Neuronal stem cell (in vitro differentiated cells): ENCODE data around the gene KHDC1.
A peak's percentile ranks its signal among the peaks of the same experiment; 100 is the strongest.
"Not testable (repeated sequence)": the region's sequence is repeated elsewhere in the genome, so short reads cannot be mapped to it uniquely, and the experiment has no call there.

Experiments used
- DNase-seq: peaks from one replicate; pipeline ENCODE4 v3.0.0-alpha.2; 2013; ENCODE audit warnings: low spot score
- H2AFZ ChIP-seq: one replicate; pipeline ENCODE4 v1.6.1; 2013; ENCODE audit warnings: mild to moderate bottlenecking, low read length, inconsistent platforms
- H2AK5ac ChIP-seq: 2 replicates; pipeline ENCODE4 v1.6.1; 2013; ENCODE audit warnings: low read depth, mild to moderate bottlenecking, inconsistent platforms, low read length, moderate library complexity, mixed read lengths
- H2BK120ac ChIP-seq: 2 replicates; pipeline ENCODE4 v1.6.1; 2013; ENCODE audit warnings: low read depth, mild to moderate bottlenecking, inconsistent platforms, low read length, moderate library complexity, mixed read lengths
- H2BK12ac ChIP-seq: one replicate; pipeline ENCODE4 v1.6.1; 2013; ENCODE audit warnings: low read length, inconsistent platforms
- H2BK15ac ChIP-seq: 2 replicates; pipeline ENCODE4 v1.6.1; 2013; ENCODE audit warnings: mild to moderate bottlenecking, low read length, inconsistent platforms, mixed read lengths
- H2BK5ac ChIP-seq: one replicate; pipeline ENCODE4 v1.6.1; 2013; ENCODE audit warnings: inconsistent platforms, mild to moderate bottlenecking, low read length, moderate library complexity
- H3K14ac ChIP-seq: one replicate; pipeline ENCODE4 v1.6.1; 2013; ENCODE audit warnings: low read length, inconsistent platforms
- H3K18ac ChIP-seq: 2 replicates; pipeline ENCODE4 v1.6.1; 2013; ENCODE audit warnings: low read length, inconsistent platforms
- H3K23ac ChIP-seq: 2 replicates; pipeline ENCODE4 v1.6.1; 2013; ENCODE audit warnings: low read depth, mild to moderate bottlenecking, mixed read lengths, low read length, inconsistent platforms; ENCODE audit not compliant: poor library complexity
- H3K27ac ChIP-seq: replicated peaks from 3 replicates; pipeline ENCODE4 v1.5.1; 2013; ENCODE audit warnings: low read length, inconsistent platforms
- H3K27me3 ChIP-seq, 3 experiments: 2 replicates each; pipeline ENCODE4 v1.6.1; 2013; ENCODE audit warnings: low read length in 3 of 3, mild to moderate bottlenecking in 2 of 3, inconsistent platforms in 1 of 3, low read depth in 1 of 3, mixed read lengths in 1 of 3, moderate library complexity in 1 of 3; ENCODE audit not compliant: control insufficient read depth in 3 of 3, insufficient read depth in 3 of 3
- H3K36me3 ChIP-seq, 2 donors: replicated peaks in 1 of 2; 2 replicates each; pipeline ENCODE4 v1.6.1; 2013; ENCODE audit warnings: low read length in 2 of 2; ENCODE audit not compliant: control insufficient read depth in 2 of 2, insufficient read depth in 2 of 2
- H3K4ac ChIP-seq: 2 replicates; pipeline ENCODE4 v1.6.1; 2013; ENCODE audit warnings: inconsistent platforms, mild to moderate bottlenecking, low read length, moderate library complexity
- H3K4me1 ChIP-seq, 2 donors: 1 replicate in 1 of 2; 2 replicates in 1 of 2; pipeline ENCODE4 v1.6.1; 2013; ENCODE audit warnings: low read length in 2 of 2, low read depth in 1 of 2; ENCODE audit not compliant: control insufficient read depth in 2 of 2, insufficient read depth in 1 of 2
- H3K4me2 ChIP-seq: one replicate; pipeline ENCODE4 v1.6.1; 2013; ENCODE audit warnings: mild to moderate bottlenecking, low read length, inconsistent platforms; ENCODE audit not compliant: insufficient read depth, poor library complexity, severe bottlenecking
- H3K4me3 ChIP-seq, 2 donors: 2 replicates each; pipeline ENCODE4 v1.5.1; 2013; ENCODE audit warnings: low read length in 2 of 2, mild to moderate bottlenecking in 2 of 2, inconsistent platforms in 1 of 2, moderate library complexity in 1 of 2
- H3K79me1 ChIP-seq: one replicate; pipeline ENCODE4 v1.6.1; 2013; ENCODE audit warnings: low read depth, mild to moderate bottlenecking, inconsistent platforms, low read length, moderate library complexity
- H3K9ac ChIP-seq: one replicate; pipeline ENCODE4 v1.6.1; 2013; ENCODE audit warnings: mild to moderate bottlenecking, low read depth, low read length, inconsistent platforms; ENCODE audit not compliant: poor library complexity
- H3K9me3 ChIP-seq, 2 donors: replicated peaks in 1 of 2; 2 replicates each; pipeline versions ENCODE3 to v1.6.1; 2013; ENCODE audit warnings: low read length in 2 of 2, mild to moderate bottlenecking in 2 of 2, inconsistent platforms in 1 of 2, low read depth in 1 of 2, mixed read lengths in 1 of 2, moderate library complexity in 1 of 2; ENCODE audit not compliant: control insufficient read depth in 2 of 2, insufficient read depth in 1 of 2
- H4K8ac ChIP-seq: one replicate; pipeline ENCODE4 v1.6.1; 2013; ENCODE audit warnings: low read depth, mild to moderate bottlenecking, inconsistent platforms, low read length, moderate library complexity
- H4K91ac ChIP-seq: one replicate; pipeline ENCODE4 v1.6.1; 2013; ENCODE audit warnings: low read length, low read depth, mild to moderate bottlenecking, inconsistent platforms; ENCODE audit not compliant: poor library complexity
- WGBS, 2 donors: extraction: QIAGEN DNeasy Blood & Tissue Kit; methylation state at CpG; one replicate each; pipeline ENCODE4 v1.1.7; 2013; ENCODE audit warnings: missing lambda C conversion rate in 2 of 2, mixed read lengths in 1 of 2; ENCODE audit not compliant: insufficient read length in 2 of 2, insufficient replicate concordance in 1 of 2; ENCODE audit errors: extremely low coverage in 2 of 2; 5-methylcytosine and 5-hydroxymethylcytosine counted together

KHDC1 gene

DNA sequence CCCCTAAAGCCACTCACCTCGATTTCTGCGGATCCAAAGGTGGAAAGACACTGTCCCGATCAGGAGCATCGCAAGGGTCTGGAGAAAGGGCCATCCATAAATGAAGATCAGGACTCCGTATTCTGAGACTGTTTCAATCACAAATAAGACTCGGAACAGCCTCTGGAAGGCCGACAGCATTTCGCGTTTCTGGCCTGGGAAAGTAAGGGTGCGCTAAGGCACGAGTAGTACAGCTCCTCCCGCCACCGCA, 46.5 kb upstream of the KHDC1 start:
- Histone ChIP-seq H3K36me3 (no peaks in the 10 kb centered on the region), H3K4me3 (peak overlapping the region in 1 of 2 donors; percentile 86), H3K4ac (peak overlapping the region; percentile 67), H3K27me3 (peaks cover 0 to 7% (median 0%) of the 10 kb centered on the region in 3 experiments), H3K14ac (no peak overlapping the region), H3K18ac (peak overlapping the region; percentile 93), H3K79me1 (peaks cover 1% of the 10 kb centered on the region), H3K9ac (peak overlapping the region; percentile 89), H3K27ac (no peak overlapping the region), H3K9me3 (peaks cover 0 to 4% of the 10 kb centered on the region in 2 donors), H4K8ac (peak overlapping the region; percentile 25), H3K23ac (peak overlapping the region; percentile 57), H2AK5ac (no peak overlapping the region), H3K4me2 (peak overlapping the region; percentile 56), H4K91ac (no peak overlapping the region), H3K4me1 (peaks cover 0 to 8% of the 10 kb centered on the region in 2 donors), H2BK120ac (no peak overlapping the region), H2AFZ (peak overlapping the region; percentile 28), H2BK15ac (peak overlapping the region; percentile 94), H2BK12ac (no peak overlapping the region), H2BK5ac (no peak overlapping the region)
- no CpG with 5 or more reads among the region's 13 CpGs for WGBS, 2 donors
- DNase-seq: no peak

- no peak overlapping the region for H2BK12ac ChIP-seq
- H2AFZ ChIP-seq: peak overlapping the region; percentile 28
- no peak overlapping the region for H3K4ac ChIP-seq
- H3K23ac ChIP-seq: no peak overlapping the region
- H3K4me2 ChIP-seq: peak overlapping the region; percentile 56
- H3K4me3 ChIP-seq: peak overlapping the region in 1 of 2 donors; percentile 86
- no peak overlapping the region for H3K18ac ChIP-seq
- no peak overlapping the region for H2BK5ac ChIP-seq
- no peak overlapping the region for H2BK120ac ChIP-seq
- no peak overlapping the region for H3K27ac ChIP-seq
- no peaks in the 10 kb centered on the region for H3K36me3 ChIP-seq
- WGBS, 2 donors: no CpG with 5 or more reads among the region's 26 CpGs
- H4K91ac ChIP-seq: no peak overlapping the region
- H3K14ac ChIP-seq: no peak overlapping the region
- peak; percentile 15 for DNase-seq
- no peak overlapping the region for H4K8ac ChIP-seq
- H2AK5ac ChIP-seq: no peak overlapping the region
- H3K9me3 ChIP-seq: peaks cover 0 to 4% of the 10 kb centered on the region in 2 donors
- no peak overlapping the region for H3K9ac ChIP-seq
- H3K79me1 ChIP-seq: peaks cover 1% of the 10 kb centered on the region
- H3K27me3 ChIP-seq: peaks cover 0 to 7% (median 0%) of the 10 kb centered on the region in 3 experiments
- H2BK15ac ChIP-seq: no peak overlapping the region
- peaks cover 0 to 8% of the 10 kb centered on the region in 2 donors for H3K4me1 ChIP-seq
Measured at GRCh38 chr6:73308712-73309534, 45.9 kb upstream of the KHDC1 start.

DNA sequence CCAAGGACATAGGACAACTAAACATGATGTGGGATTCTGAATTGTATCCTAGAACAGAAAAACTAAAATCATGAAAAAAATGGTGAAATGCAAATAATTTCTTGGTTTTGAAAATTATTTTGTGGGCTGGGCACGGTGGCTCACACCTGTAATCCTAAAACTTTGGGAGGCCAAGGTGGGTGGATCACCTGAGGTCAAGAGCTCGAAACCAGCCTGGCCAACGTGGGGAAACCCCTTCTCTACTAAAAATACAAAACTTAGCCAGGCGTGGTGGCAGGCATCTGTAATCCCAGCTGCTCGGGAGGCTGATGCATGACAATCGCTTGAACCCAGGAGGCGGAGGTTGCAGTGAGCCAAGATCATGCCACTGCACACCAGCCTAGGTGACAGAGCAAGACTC, 40.8 kb upstream of the KHDC1 start:
- not testable (repeated sequence) for H3K9me3 ChIP-seq, H4K8ac ChIP-seq, H3K23ac ChIP-seq, H2BK5ac ChIP-seq, DNase-seq, H3K14ac ChIP-seq, H3K4me3 ChIP-seq, H4K91ac ChIP-seq, H3K4ac ChIP-seq, H2AK5ac ChIP-seq, H3K36me3 ChIP-seq, H3K79me1 ChIP-seq, H2BK15ac ChIP-seq, H2BK12ac ChIP-seq, H3K4me2 ChIP-seq, H2AFZ ChIP-seq, H3K18ac ChIP-seq, H3K27me3 ChIP-seq, H3K9ac ChIP-seq, H2BK120ac ChIP-seq, H3K4me1 ChIP-seq, H3K27ac ChIP-seq
- WGBS, 2 donors: no CpG with 5 or more reads among the region's 7 CpGs

DNA sequence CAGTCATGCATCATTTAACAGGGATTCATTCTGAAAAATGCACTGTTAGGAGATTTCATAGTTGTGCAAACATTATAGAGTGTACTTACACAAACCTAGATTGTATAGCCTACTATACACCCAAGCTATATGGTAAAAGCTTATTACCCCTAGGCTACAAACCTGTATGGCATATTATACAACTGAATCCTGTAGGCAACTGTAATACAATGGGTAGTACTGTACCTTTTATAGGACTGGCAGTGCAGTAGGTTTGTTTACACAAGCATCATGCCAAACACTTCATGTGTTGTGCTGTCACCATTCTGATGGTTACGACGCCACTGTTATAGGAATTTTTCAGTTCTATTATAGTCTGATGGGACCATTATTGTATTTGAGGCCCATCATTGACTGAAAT, 39.3 kb upstream of the KHDC1 start:
- Histone ChIP-seq H3K4me3 (no peak overlapping the region), H3K14ac (no peak overlapping the region), H4K91ac (no peak overlapping the region), H3K23ac (no peak overlapping the region), H3K9me3 (no peaks in the 10 kb centered on the region), H2BK5ac (no peak overlapping the region), H3K79me1 (no peaks in the 10 kb centered on the region), H2BK12ac (no peak overlapping the region), H4K8ac (no peak overlapping the region), H3K4me2 (no peak overlapping the region), H2BK15ac (no peak overlapping the region), H2BK120ac (no peak overlapping the region), H3K18ac (no peak overlapping the region), H3K36me3 (peaks cover 0 to 5% of the 10 kb centered on the region in 2 donors), H2AK5ac (no peak overlapping the region), H3K27ac (no peak overlapping the region), H3K9ac (no peak overlapping the region), H3K27me3 (no peaks in the 10 kb centered on the region), H3K4ac (no peak overlapping the region), H2AFZ (no peak overlapping the region), H3K4me1 (no peaks in the 10 kb centered on the region)
- no peak for DNase-seq
- WGBS, 2 donors: no CpG with 5 or more reads among the region's 2 CpGs
